Mononuclear cell (primary cell): ENCODE measurements around the gene SLC39A12. TPM values are rescaled to one million over a fixed set of nuclear protein-coding genes. Genes with fewer than 3 reads are reported as not detected.

Experiments used
- H3K27me3 ChIP-seq: 2 replicates; pipeline ENCODE4 v1.6.0; 2011; ENCODE audit warnings: low read length, control low read depth; ENCODE audit not compliant: insufficient read depth
- H3K4me1 ChIP-seq: 2 replicates; pipeline ENCODE4 v1.5.1; 2011; ENCODE audit warnings: mild to moderate bottlenecking, low read length, control low read depth; ENCODE audit not compliant: insufficient read depth
- H3K4me3 ChIP-seq: 2 replicates; pipeline ENCODE4 v1.5.1; 2011; ENCODE audit warnings: mild to moderate bottlenecking, low read length, moderate library complexity
- H3K9me3 ChIP-seq: 2 replicates; pipeline ENCODE4 v1.5.1; 2011; ENCODE audit warnings: low read depth, mild to moderate bottlenecking, control low read depth, low read length
- total RNA-seq: library from RNA; depleted of rRNA; stranded (reverse); fragments of >200 nt; gene quantifications from one replicate; pipeline ENCODE4 v1.2.3, GENCODE V29; 2012

Gene SLC39A12
- total RNA-seq = not detected

- Histone ChIP-seq H3K27me3 (no peaks in the 10 kb centered on the region), H3K4me3 (no peak within 1 kb of the TSS), H3K9me3 (no peaks in the 10 kb centered on the region), H3K4me1 (no peaks in the 10 kb centered on the region)
Observed at GRCh38 chr10:17951868-17952371, at the start of gene SLC39A12. TSS of gene SLC39A12 (plus strand) at chr10:17951918. CDS start at chr10:17953277, 1,359 bp downstream.

- H3K4me3 ChIP-seq = no peak overlapping the region
- H3K9me3 ChIP-seq = no peaks in the 10 kb centered on the region
- no peaks in the 10 kb centered on the region for H3K27me3 ChIP-seq
- H3K4me1 ChIP-seq = no peaks in the 10 kb centered on the region
Observed at GRCh38 chr10:17904564-17904963, 47.2 kb upstream of the SLC39A12 start.

- no peaks in the 10 kb centered on the region for H3K4me1 ChIP-seq
- no peaks in the 10 kb centered on the region for H3K9me3 ChIP-seq
- no peak overlapping the region for H3K4me3 ChIP-seq
- H3K27me3 ChIP-seq = no peaks in the 10 kb centered on the region
Observed at GRCh38 chr10:17905491-17905890, 46.2 kb upstream of the SLC39A12 start.

GRCh38 chr10:17906002-17906401 is 45.7 kb upstream of the SLC39A12 start:
- Histone ChIP-seq H3K4me3 (no peak overlapping the region), H3K9me3 (no peaks in the 10 kb centered on the region), H3K27me3 (no peaks in the 10 kb centered on the region), H3K4me1 (no peaks in the 10 kb centered on the region)

GRCh38 chr10:17907641-17908040 is 44.1 kb upstream of the SLC39A12 start:
- H3K4me3 ChIP-seq = no peak overlapping the region
- H3K27me3 ChIP-seq = no peaks in the 10 kb centered on the region
- H3K9me3 ChIP-seq = no peaks in the 10 kb centered on the region
- no peaks in the 10 kb centered on the region for H3K4me1 ChIP-seq

GRCh38 chr10:17910125-17910789 is 41.5 kb upstream of the SLC39A12 start:
- H3K4me3 ChIP-seq = no peak overlapping the region
- no peaks in the 10 kb centered on the region for H3K4me1 ChIP-seq
- no peaks in the 10 kb centered on the region for H3K27me3 ChIP-seq
- no peaks in the 10 kb centered on the region for H3K9me3 ChIP-seq

- Histone ChIP-seq H3K4me3 (no peak overlapping the region), H3K4me1 (no peaks in the 10 kb centered on the region), H3K9me3 (no peaks in the 10 kb centered on the region), H3K27me3 (no peaks in the 10 kb centered on the region)
Observed at GRCh38 chr10:17912754-17913153, 39.0 kb upstream of the SLC39A12 start.

GRCh38 chr10:17913604-17914003 is 38.1 kb upstream of the SLC39A12 start:
- Histone ChIP-seq H3K27me3 (no peaks in the 10 kb centered on the region), H3K4me3 (no peak overlapping the region), H3K9me3 (no peaks in the 10 kb centered on the region), H3K4me1 (no peaks in the 10 kb centered on the region)

- H3K4me1 ChIP-seq = no peaks in the 10 kb centered on the region
- no peaks in the 10 kb centered on the region for H3K27me3 ChIP-seq
- H3K4me3 ChIP-seq = no peak overlapping the region
- H3K9me3 ChIP-seq = no peaks in the 10 kb centered on the region
Observed at GRCh38 chr10:17914169-17915045, 37.3 kb upstream of the SLC39A12 start.

GRCh38 chr10:17915181-17915580 is 36.5 kb upstream of the SLC39A12 start:
- H3K27me3 ChIP-seq = no peaks in the 10 kb centered on the region
- no peaks in the 10 kb centered on the region for H3K9me3 ChIP-seq
- H3K4me1 ChIP-seq = no peaks in the 10 kb centered on the region
- H3K4me3 ChIP-seq = no peak overlapping the region

GRCh38 chr10:17918187-17918903 is 33.4 kb upstream of the SLC39A12 start:
- Histone ChIP-seq H3K4me1 (no peaks in the 10 kb centered on the region), H3K9me3 (no peaks in the 10 kb centered on the region), H3K27me3 (no peaks in the 10 kb centered on the region), H3K4me3 (no peak overlapping the region)

GRCh38 chr10:17921378-17921777 is 30.3 kb upstream of the SLC39A12 start:
- H3K4me1 ChIP-seq = no peaks in the 10 kb centered on the region
- no peaks in the 10 kb centered on the region for H3K9me3 ChIP-seq
- H3K27me3 ChIP-seq = no peaks in the 10 kb centered on the region
- H3K4me3 ChIP-seq = no peak overlapping the region

GRCh38 chr10:17923728-17924127 is 28.0 kb upstream of the SLC39A12 start:
- Histone ChIP-seq H3K4me1 (no peaks in the 10 kb centered on the region), H3K27me3 (no peaks in the 10 kb centered on the region), H3K9me3 (no peaks in the 10 kb centered on the region), H3K4me3 (no peak overlapping the region)

- Histone ChIP-seq H3K27me3 (no peaks in the 10 kb centered on the region), H3K9me3 (no peaks in the 10 kb centered on the region), H3K4me1 (no peaks in the 10 kb centered on the region), H3K4me3 (no peak overlapping the region)
Observed at GRCh38 chr10:17943033-17943745, 8.5 kb upstream of the SLC39A12 start.
